Thyroid gland (tissue), 4 donors: Measurements from ENCODE around the gene CD300LG.

ENCODE experiments used
- POLR2A ChIP-seq, 2 donors: fragments of 450-650 bp; IDR thresholded peaks; one replicate each; pipeline ENCODE4 v1.6.1; 2017; ENCODE audit warnings: antibody characterized with exemption in 2 of 2, mild to moderate bottlenecking in 2 of 2, moderate library complexity in 1 of 2
- TF ChIP-seq, protein P1 (sequence below), 6 experiments: fragments of 200-600 bp in 3 of 6; fragments of 450-650 bp in 3 of 6; sonication (generic) in 3 of 6; IDR thresholded peaks; one replicate each; pipeline ENCODE4 v1.5.1; 2016 to 2019; ENCODE audit warnings: antibody characterized with exemption in 6 of 6, mild to moderate bottlenecking in 2 of 6, inconsistent platforms in 1 of 6, moderate library complexity in 1 of 6

DNA sequence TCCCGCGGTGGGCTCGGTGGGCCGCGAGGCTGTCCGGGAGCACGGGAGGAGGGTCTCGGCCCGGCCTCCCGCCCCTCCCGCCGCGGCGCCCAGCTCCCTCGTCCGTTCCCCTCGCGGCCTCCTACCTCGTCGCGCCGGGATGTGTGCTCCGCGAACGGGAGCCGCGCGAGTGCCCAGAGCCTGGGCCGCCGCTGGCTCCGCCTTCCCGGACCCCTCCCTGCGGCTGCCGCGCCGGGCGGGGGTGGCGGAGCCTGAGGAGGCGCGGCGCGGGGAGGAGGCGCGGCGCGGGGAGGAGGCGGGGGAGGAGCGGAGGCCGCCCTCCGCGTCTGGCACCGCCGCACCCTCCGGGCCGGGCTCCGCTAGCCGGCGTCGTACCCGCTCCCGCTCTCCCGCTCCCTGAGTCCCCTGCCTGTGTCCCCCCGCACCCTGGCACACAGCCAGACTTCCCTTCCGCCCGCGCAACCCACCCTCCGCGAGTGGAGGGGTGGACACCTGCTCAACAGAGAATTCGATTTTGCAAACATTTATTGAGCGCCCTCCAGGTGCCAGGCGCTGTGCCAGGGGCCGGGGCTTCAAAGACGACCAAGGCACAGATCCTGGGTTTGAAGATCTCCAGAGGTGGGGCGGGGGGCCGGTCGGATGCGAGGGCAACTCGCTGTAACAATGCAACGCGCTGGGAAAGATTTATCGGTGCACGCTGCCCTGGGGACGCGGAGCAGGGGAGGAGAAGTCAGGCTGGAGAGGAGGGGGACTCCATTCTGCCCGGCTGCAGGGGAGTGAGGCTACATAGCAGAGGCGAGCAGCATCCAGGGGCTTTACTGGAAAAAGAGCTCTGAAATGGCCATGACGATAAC, 13.8 kb upstream of the CD300LG start, which contains the start of gene MPP3:
- TF ChIP-seq, protein P1, sequence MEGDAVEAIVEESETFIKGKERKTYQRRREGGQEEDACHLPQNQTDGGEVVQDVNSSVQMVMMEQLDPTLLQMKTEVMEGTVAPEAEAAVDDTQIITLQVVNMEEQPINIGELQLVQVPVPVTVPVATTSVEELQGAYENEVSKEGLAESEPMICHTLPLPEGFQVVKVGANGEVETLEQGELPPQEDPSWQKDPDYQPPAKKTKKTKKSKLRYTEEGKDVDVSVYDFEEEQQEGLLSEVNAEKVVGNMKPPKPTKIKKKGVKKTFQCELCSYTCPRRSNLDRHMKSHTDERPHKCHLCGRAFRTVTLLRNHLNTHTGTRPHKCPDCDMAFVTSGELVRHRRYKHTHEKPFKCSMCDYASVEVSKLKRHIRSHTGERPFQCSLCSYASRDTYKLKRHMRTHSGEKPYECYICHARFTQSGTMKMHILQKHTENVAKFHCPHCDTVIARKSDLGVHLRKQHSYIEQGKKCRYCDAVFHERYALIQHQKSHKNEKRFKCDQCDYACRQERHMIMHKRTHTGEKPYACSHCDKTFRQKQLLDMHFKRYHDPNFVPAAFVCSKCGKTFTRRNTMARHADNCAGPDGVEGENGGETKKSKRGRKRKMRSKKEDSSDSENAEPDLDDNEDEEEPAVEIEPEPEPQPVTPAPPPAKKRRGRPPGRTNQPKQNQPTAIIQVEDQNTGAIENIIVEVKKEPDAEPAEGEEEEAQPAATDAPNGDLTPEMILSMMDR (IDR thresholded peaks at IDR 0.05): no peak
- peak in 1 of 2 donors; percentile 65 for TF ChIP-seq POLR2A (IDR thresholded peaks at IDR 0.05)
